ENCODE measurements around the gene TM9SF4. TPM values are rescaled to one million over a fixed set of nuclear protein-coding genes. Genes with fewer than 3 reads are reported as not detected.
A peak's percentile ranks its signal among the peaks of the same experiment; 100 is the strongest.
"Not testable (repeated sequence)": the region's sequence is repeated elsewhere in the genome, so short reads cannot be mapped to it uniquely, and the experiment has no call there.

Gene TM9SF4
- polyA plus RNA-seq, 3 donors = 49.7 to 78.5 (median 78.3) TPM

GRCh38 chr20:32115211-32115767, 5.8 kb downstream of the TM9SF4 start:
- H3K9me3 ChIP-seq (replicated peaks in 1 of 2; ENCODE audit: control insufficient read depth in 1 of 2, insufficient read depth in 1 of 2, low read length in 2 of 2) = no peaks in the 10 kb centered on the region
- no peak overlapping the region for H2AFZ ChIP-seq (ENCODE audit: insufficient read depth, low read depth, low read length, poor library complexity, severe bottlenecking)
- intact Hi-C loops (cut with micrococcal nuclease) = loop anchor here in 1 of 2 donors (10.0 kb wide), 1 partner anchor 510 kb away; the partner anchor contains the start of gene ID1
- peak overlapping the region; percentile 46 to 100 (median 75) for H3K27ac Mint-ChIP-seq
- TF ChIP-seq CTCF (IDR thresholded peaks at IDR 0.05) = no peak
- DNase-seq = no peak
- no peak overlapping the region for H3K4me2 ChIP-seq (replicated peaks; ENCODE audit: extremely low read depth, low read length, poor library complexity, severe bottlenecking)
- H3K27ac ChIP-seq (ENCODE audit: low read depth in 1 of 2, low read length in 2 of 2) = peak overlapping the region in 1 of 2 donors; percentile 99
- no peaks in the 10 kb centered on the region for H4K20me1 ChIP-seq (ENCODE audit: insufficient read depth, low read length)
- WGBS (ENCODE audit: insufficient coverage) = 83% methylated on average over 3 of the region's 5 CpGs
- peaks cover 5 to 11% of the 10 kb centered on the region in 2 donors for H3K36me3 ChIP-seq (replicated peaks in 1 of 2; ENCODE audit: control insufficient read depth in 1 of 2, insufficient read depth in 2 of 2, low read length in 2 of 2)
- H3K79me2 ChIP-seq (ENCODE audit: insufficient read depth, low read length) = peaks cover 81% of the 10 kb centered on the region
- H3K4me3 Mint-ChIP-seq = no peak overlapping the region
- peaks cover 78 to 79% of the 10 kb centered on the region in 2 donors for H3K4me1 ChIP-seq (ENCODE audit: control insufficient read depth in 1 of 2, insufficient read depth in 2 of 2, low read length in 2 of 2)
- peaks cover 20 to 34% of the 10 kb centered on the region in 2 donors for H3K36me3 Mint-ChIP-seq
- H3K4me3 ChIP-seq (replicated peaks in 1 of 3; ENCODE audit: low read depth in 2 of 3, low read length in 3 of 3) = no peak overlapping the region
- H3K9me3 Mint-ChIP-seq = no peaks in the 10 kb centered on the region
- no peak overlapping the region for H3K9ac ChIP-seq (ENCODE audit: insufficient read depth, low read length, poor library complexity, severe bottlenecking)
- H3K4me1 Mint-ChIP-seq = peaks cover 74% of the 10 kb centered on the region
- peaks cover 0 to 2% (median 0%) of the 10 kb centered on the region in 3 donors for H3K27me3 Mint-ChIP-seq (ENCODE audit: low read depth in 3 of 3)
- H3K27me3 ChIP-seq (ENCODE audit: control insufficient read depth in 2 of 2, insufficient read depth in 2 of 2, low read length in 2 of 2) = no peaks in the 10 kb centered on the region

GRCh38 chr20:32116079-32116521, 6.6 kb downstream of the TM9SF4 start:
- Histone ChIP-seq H3K36me3 (replicated peaks in 1 of 2; ENCODE audit: control insufficient read depth in 1 of 2, insufficient read depth in 2 of 2, low read length in 2 of 2) (peaks cover 5 to 11% of the 10 kb centered on the region in 2 donors), H3K79me2 (ENCODE audit: insufficient read depth, low read length) (peaks cover 80% of the 10 kb centered on the region), H3K9me3 (replicated peaks in 1 of 2; ENCODE audit: control insufficient read depth in 1 of 2, insufficient read depth in 1 of 2, low read length in 2 of 2) (no peaks in the 10 kb centered on the region), H3K27ac (ENCODE audit: low read depth in 1 of 2, low read length in 2 of 2) (peak overlapping the region; percentile 68 to 75), H2AFZ (ENCODE audit: insufficient read depth, low read depth, low read length, poor library complexity, severe bottlenecking) (no peak overlapping the region), H3K27me3 (ENCODE audit: control insufficient read depth in 2 of 2, insufficient read depth in 2 of 2, low read length in 2 of 2) (no peaks in the 10 kb centered on the region), H3K4me1 (ENCODE audit: control insufficient read depth in 1 of 2, insufficient read depth in 2 of 2, low read length in 2 of 2) (peaks cover 70 to 71% of the 10 kb centered on the region in 2 donors), H3K9ac (ENCODE audit: insufficient read depth, low read length, poor library complexity, severe bottlenecking) (peak overlapping the region; percentile 17), H4K20me1 (ENCODE audit: insufficient read depth, low read length) (no peaks in the 10 kb centered on the region), H3K4me3 (replicated peaks in 1 of 3; ENCODE audit: low read depth in 2 of 3, low read length in 3 of 3) (no peak overlapping the region), H3K4me2 (replicated peaks; ENCODE audit: extremely low read depth, low read length, poor library complexity, severe bottlenecking) (no peak overlapping the region)
- Mint-ChIP-seq H3K4me1 (peaks cover 70% of the 10 kb centered on the region), H3K27me3 (ENCODE audit: low read depth in 3 of 3) (peaks cover 0 to 2% (median 0%) of the 10 kb centered on the region in 3 donors), H3K9me3 (no peaks in the 10 kb centered on the region), H3K27ac (peak overlapping the region; percentile 79 to 96 (median 90)), H3K4me3 (peak overlapping the region in 1 of 2 donors; percentile 4), H3K36me3 (peaks cover 20 to 34% of the 10 kb centered on the region in 2 donors)
- TF ChIP-seq CTCF (IDR thresholded peaks at IDR 0.05) = no peak
- no peak for DNase-seq
- no CpG with 5 or more reads among the region's 6 CpGs for WGBS (ENCODE audit: insufficient coverage)
- intact Hi-C loops (cut with micrococcal nuclease) = loop anchor here in 1 of 2 donors (10.0 kb wide), 1 partner anchor 511 kb away; the partner anchor contains the start of gene ID1

GRCh38 chr20:32116796-32117195, 7.3 kb downstream of the TM9SF4 start:
- not testable (repeated sequence) for H2AFZ ChIP-seq (ENCODE audit: insufficient read depth, low read depth, low read length, poor library complexity, severe bottlenecking); H3K27me3 ChIP-seq (ENCODE audit: control insufficient read depth in 2 of 2, insufficient read depth in 2 of 2, low read length in 2 of 2); H3K27me3 Mint-ChIP-seq (ENCODE audit: low read depth in 3 of 3); DNase-seq; H3K9me3 Mint-ChIP-seq; H4K20me1 ChIP-seq (ENCODE audit: insufficient read depth, low read length); H3K9me3 ChIP-seq (replicated peaks in 1 of 2; ENCODE audit: control insufficient read depth in 1 of 2, insufficient read depth in 1 of 2, low read length in 2 of 2)
- H3K36me3 Mint-ChIP-seq = peaks cover 20 to 32% of the 10 kb centered on the region in 2 donors
- peak overlapping the region in 1 of 3 experiments; percentile 39 for H3K4me3 ChIP-seq (replicated peaks in 1 of 3; ENCODE audit: low read depth in 2 of 3, low read length in 3 of 3)
- peak overlapping the region; percentile 79 to 96 (median 90) for H3K27ac Mint-ChIP-seq
- H3K4me1 Mint-ChIP-seq = peaks cover 63% of the 10 kb centered on the region
- H3K36me3 ChIP-seq (replicated peaks in 1 of 2; ENCODE audit: control insufficient read depth in 1 of 2, insufficient read depth in 2 of 2, low read length in 2 of 2) = peaks cover 5 to 11% of the 10 kb centered on the region in 2 donors
- peak overlapping the region; percentile 51 for H3K4me2 ChIP-seq (replicated peaks; ENCODE audit: extremely low read depth, low read length, poor library complexity, severe bottlenecking)
- peak overlapping the region in 1 of 2 donors; percentile 12 for H3K4me3 Mint-ChIP-seq
- peaks cover 63 to 64% of the 10 kb centered on the region in 2 donors for H3K4me1 ChIP-seq (ENCODE audit: control insufficient read depth in 1 of 2, insufficient read depth in 2 of 2, low read length in 2 of 2)
- H3K79me2 ChIP-seq (ENCODE audit: insufficient read depth, low read length) = peaks cover 78% of the 10 kb centered on the region
- intact Hi-C loops (cut with micrococcal nuclease) = loop anchor here in 1 of 2 donors (10.0 kb wide), 1 partner anchor 512 kb away; the partner anchor contains the start of gene ID1
- WGBS (ENCODE audit: insufficient coverage) = 93% methylated on average over 5 of the region's 6 CpGs
- H3K27ac ChIP-seq (ENCODE audit: low read depth in 1 of 2, low read length in 2 of 2) = peak overlapping the region; percentile 68 to 75
- peak overlapping the region; percentile 17 for H3K9ac ChIP-seq (ENCODE audit: insufficient read depth, low read length, poor library complexity, severe bottlenecking)
